ENCODE data around the gene DSG1. TPM values are rescaled to one million over a fixed set of nuclear protein-coding genes. Genes with fewer than 3 reads are reported as not detected.
A peak's percentile ranks its signal among the peaks of the same experiment; 100 is the strongest.

Gene DSG1
- total and polyA plus RNA-seq, 2 of the 13 experiments (the other 11 are each of a cell fraction or from before 2014, with no cell fraction given), result 0.04 TPM; not detected in 1

DNA sequence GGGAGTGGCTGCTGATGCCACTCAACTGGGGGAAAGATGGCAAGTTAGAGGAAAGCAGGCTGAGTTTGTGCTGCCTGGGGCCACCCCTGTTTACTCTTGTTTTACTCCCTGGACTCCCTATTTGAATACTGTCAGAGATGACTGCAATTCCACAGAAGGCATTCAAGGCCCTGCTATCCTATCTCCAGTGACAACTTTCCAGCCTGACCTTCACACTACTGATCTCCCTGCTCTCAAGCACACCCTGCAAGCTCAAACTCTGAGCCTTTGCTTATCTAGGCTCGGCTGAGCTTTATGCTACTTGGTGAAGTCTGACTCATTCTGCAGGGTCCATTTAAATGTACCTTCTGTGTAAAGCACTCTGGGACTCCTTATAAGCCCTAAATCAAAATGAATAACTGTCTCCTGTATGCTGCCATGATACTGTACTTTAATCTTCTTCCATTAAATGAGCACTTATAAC is 39.3 kb upstream of the DSG1 start (continued):
- TF ChIP-seq, protein P1, sequence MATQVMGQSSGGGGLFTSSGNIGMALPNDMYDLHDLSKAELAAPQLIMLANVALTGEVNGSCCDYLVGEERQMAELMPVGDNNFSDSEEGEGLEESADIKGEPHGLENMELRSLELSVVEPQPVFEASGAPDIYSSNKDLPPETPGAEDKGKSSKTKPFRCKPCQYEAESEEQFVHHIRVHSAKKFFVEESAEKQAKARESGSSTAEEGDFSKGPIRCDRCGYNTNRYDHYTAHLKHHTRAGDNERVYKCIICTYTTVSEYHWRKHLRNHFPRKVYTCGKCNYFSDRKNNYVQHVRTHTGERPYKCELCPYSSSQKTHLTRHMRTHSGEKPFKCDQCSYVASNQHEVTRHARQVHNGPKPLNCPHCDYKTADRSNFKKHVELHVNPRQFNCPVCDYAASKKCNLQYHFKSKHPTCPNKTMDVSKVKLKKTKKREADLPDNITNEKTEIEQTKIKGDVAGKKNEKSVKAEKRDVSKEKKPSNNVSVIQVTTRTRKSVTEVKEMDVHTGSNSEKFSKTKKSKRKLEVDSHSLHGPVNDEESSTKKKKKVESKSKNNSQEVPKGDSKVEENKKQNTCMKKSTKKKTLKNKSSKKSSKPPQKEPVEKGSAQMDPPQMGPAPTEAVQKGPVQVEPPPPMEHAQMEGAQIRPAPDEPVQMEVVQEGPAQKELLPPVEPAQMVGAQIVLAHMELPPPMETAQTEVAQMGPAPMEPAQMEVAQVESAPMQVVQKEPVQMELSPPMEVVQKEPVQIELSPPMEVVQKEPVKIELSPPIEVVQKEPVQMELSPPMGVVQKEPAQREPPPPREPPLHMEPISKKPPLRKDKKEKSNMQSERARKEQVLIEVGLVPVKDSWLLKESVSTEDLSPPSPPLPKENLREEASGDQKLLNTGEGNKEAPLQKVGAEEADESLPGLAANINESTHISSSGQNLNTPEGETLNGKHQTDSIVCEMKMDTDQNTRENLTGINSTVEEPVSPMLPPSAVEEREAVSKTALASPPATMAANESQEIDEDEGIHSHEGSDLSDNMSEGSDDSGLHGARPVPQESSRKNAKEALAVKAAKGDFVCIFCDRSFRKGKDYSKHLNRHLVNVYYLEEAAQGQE (IDR thresholded peaks at IDR 0.05; ENCODE audit: borderline replicate concordance in 1 of 2, low read depth in 1 of 2, low read length in 2 of 2), result no peak; a peak in 1 of 4 replicates
- TF ChIP-seq, protein P2, sequence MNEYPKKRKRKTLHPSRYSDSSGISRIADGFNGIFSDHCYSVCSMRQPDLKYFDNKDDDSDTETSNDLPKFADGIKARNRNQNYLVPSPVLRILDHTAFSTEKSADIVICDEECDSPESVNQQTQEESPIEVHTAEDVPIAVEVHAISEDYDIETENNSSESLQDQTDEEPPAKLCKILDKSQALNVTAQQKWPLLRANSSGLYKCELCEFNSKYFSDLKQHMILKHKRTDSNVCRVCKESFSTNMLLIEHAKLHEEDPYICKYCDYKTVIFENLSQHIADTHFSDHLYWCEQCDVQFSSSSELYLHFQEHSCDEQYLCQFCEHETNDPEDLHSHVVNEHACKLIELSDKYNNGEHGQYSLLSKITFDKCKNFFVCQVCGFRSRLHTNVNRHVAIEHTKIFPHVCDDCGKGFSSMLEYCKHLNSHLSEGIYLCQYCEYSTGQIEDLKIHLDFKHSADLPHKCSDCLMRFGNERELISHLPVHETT (CRISPR knock-in tag; conservative IDR thresholded peaks at IDR 0.05), result no peak
- TF ChIP-seq KDM5A (IDR thresholded peaks at IDR 0.05; ENCODE audit: borderline replicate concordance, low read length), result no peak
- TF ChIP-seq, protein P3, sequence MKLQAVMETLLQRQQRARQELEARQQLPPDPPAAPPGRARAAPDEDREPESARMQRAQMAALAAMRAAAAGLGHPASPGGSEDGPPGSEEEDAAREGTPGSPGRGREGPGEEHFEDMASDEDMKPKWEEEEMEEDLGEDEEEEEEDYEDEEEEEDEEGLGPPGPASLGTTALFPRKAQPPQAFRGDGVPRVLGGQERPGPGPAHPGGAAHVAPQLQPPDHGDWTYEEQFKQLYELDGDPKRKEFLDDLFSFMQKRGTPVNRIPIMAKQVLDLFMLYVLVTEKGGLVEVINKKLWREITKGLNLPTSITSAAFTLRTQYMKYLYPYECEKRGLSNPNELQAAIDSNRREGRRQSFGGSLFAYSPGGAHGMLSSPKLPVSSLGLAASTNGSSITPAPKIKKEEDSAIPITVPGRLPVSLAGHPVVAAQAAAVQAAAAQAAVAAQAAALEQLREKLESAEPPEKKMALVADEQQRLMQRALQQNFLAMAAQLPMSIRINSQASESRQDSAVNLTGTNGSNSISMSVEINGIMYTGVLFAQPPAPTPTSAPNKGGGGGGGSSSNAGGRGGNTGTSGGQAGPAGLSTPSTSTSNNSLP (IDR thresholded peaks at IDR 0.05; ENCODE audit: low read depth, low read length), result peak; percentile 64; the same call in 1 of the 2 replicates
- peak; percentile 67; the same call in 1 of the 2 replicates for TF ChIP-seq SAP130 (CRISPR knock-in tag; IDR thresholded peaks at IDR 0.05; ENCODE audit: low read depth)
- TF ChIP-seq RNF2 (conservative IDR thresholded peaks at IDR 0.05; ENCODE audit: low read depth), result no peak
- peak; percentile 62; the same call in 1 of the 2 replicates for TF ChIP-seq HOXA3 (CRISPR knock-in tag; IDR thresholded peaks at IDR 0.05)
- TF ChIP-seq ZNF205 (CRISPR knock-in tag; IDR thresholded peaks at IDR 0.05), result no peak
- TF ChIP-seq IKZF4 (CRISPR knock-in tag; IDR thresholded peaks at IDR 0.05; ENCODE audit: borderline replicate concordance, low read depth, not compliant biosample characterization), result no peak
- 0 out of 2 replicates have a peak, but pooled peaks have one; percentile 23 for TF ChIP-seq HOXA5 (CRISPR knock-in tag; IDR thresholded peaks at IDR 0.05)
- TF ChIP-seq ZNF317 (CRISPR knock-in tag; IDR thresholded peaks at IDR 0.05), result no peak
- no peak; the same call in 1 of the 2 replicates for TF ChIP-seq BCL6 (CRISPR knock-in tag; IDR thresholded peaks at IDR 0.05)
- no peak for TF ChIP-seq ZNF775 (CRISPR knock-in tag; IDR thresholded peaks at IDR 0.05; ENCODE audit: borderline replicate concordance)
- TF ChIP-seq, protein P4, sequence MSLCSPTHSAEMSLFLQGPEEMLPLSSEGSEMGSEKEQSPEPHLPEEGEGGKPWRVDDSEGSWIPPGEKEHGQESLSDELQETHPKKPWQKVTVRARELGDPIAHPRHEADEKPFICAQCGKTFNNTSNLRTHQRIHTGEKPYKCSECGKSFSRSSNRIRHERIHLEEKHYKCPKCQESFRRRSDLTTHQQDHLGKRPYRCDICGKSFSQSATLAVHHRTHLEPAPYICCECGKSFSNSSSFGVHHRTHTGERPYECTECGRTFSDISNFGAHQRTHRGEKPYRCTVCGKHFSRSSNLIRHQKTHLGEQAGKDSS (CRISPR knock-in tag; IDR thresholded peaks at IDR 0.05; ENCODE audit: borderline replicate concordance, low read depth), result peak; percentile 49; the same call in 1 of the 2 replicates
- TF ChIP-seq, protein P5, sequence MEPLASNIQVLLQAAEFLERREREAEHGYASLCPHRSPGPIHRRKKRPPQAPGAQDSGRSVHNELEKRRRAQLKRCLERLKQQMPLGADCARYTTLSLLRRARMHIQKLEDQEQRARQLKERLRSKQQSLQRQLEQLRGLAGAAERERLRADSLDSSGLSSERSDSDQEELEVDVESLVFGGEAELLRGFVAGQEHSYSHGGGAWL (CRISPR knock-in tag; IDR thresholded peaks at IDR 0.05), result no peak
- TF ChIP-seq TCF12 (IDR thresholded peaks at IDR 0.05), result no peak
- no peak for TF ChIP-seq TCF12 (CRISPR knock-in tag; IDR thresholded peaks at IDR 0.05)
- no peak for TF ChIP-seq ZNF672 (CRISPR knock-in tag; IDR thresholded peaks at IDR 0.05)
- TF ChIP-seq, protein P6, sequence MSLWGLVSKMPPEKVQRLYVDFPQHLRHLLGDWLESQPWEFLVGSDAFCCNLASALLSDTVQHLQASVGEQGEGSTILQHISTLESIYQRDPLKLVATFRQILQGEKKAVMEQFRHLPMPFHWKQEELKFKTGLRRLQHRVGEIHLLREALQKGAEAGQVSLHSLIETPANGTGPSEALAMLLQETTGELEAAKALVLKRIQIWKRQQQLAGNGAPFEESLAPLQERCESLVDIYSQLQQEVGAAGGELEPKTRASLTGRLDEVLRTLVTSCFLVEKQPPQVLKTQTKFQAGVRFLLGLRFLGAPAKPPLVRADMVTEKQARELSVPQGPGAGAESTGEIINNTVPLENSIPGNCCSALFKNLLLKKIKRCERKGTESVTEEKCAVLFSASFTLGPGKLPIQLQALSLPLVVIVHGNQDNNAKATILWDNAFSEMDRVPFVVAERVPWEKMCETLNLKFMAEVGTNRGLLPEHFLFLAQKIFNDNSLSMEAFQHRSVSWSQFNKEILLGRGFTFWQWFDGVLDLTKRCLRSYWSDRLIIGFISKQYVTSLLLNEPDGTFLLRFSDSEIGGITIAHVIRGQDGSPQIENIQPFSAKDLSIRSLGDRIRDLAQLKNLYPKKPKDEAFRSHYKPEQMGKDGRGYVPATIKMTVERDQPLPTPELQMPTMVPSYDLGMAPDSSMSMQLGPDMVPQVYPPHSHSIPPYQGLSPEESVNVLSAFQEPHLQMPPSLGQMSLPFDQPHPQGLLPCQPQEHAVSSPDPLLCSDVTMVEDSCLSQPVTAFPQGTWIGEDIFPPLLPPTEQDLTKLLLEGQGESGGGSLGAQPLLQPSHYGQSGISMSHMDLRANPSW (CRISPR knock-in tag; IDR thresholded peaks at IDR 0.05; ENCODE audit: borderline replicate concordance), result 0 out of 2 replicates have a peak, but pooled peaks have one; percentile 38
